Measurements from ENCODE around the gene FASLG. TPM values are rescaled to one million over a fixed set of nuclear protein-coding genes. Genes with fewer than 3 reads are reported as not detected.

Gene FASLG
- total RNA-seq, 1 experiment from 2014 or later = not detected

DNA sequence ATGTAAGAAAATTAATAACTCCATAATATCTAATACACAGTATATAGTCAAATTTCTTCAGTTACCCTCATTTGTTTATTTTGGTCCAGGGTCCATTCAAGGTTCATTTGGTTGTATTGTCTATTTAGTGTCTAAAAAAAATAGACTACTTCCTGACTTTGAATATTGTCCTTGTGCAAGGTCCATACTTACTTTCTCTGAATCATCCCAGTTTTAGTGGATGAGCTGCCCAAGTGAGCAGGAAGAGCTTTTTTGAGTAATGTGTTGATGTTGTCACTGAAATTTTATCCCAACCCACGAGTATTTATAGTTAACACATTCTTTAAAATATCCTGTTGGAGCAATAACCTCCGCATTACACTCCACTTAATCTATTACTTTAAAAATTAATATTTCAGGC is 45.6 kb upstream of the FASLG start:
- H3K9me3 Mint-ChIP-seq = peaks cover 39% of the 10 kb centered on the region

More for the DNA sequence above, 45.6 kb upstream of the FASLG start:
- Mint-ChIP-seq H3K4me3 (no peak overlapping the region), H3K27ac (no peak overlapping the region), H3K36me3 (peaks cover 44% of the 10 kb centered on the region), H3K4me1 (peaks cover 9% of the 10 kb centered on the region), H3K27me3 (ENCODE audit: low read depth) (no peaks in the 10 kb centered on the region)
- DNase-seq (ENCODE audit: low spot score) (no peak), ATAC-seq (no peak)
- ChIA-PET CTCF (no interaction called here), POLR2A (no interaction called here)
- TF ChIP-seq, protein P1, sequence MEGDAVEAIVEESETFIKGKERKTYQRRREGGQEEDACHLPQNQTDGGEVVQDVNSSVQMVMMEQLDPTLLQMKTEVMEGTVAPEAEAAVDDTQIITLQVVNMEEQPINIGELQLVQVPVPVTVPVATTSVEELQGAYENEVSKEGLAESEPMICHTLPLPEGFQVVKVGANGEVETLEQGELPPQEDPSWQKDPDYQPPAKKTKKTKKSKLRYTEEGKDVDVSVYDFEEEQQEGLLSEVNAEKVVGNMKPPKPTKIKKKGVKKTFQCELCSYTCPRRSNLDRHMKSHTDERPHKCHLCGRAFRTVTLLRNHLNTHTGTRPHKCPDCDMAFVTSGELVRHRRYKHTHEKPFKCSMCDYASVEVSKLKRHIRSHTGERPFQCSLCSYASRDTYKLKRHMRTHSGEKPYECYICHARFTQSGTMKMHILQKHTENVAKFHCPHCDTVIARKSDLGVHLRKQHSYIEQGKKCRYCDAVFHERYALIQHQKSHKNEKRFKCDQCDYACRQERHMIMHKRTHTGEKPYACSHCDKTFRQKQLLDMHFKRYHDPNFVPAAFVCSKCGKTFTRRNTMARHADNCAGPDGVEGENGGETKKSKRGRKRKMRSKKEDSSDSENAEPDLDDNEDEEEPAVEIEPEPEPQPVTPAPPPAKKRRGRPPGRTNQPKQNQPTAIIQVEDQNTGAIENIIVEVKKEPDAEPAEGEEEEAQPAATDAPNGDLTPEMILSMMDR (IDR thresholded peaks at IDR 0.05) = no peak
- TF ChIP-seq SMAD3 (CRISPR knock-in tag; IDR thresholded peaks at IDR 0.05; ENCODE audit: borderline replicate concordance) (no peak), OVOL2 (CRISPR knock-in tag; IDR thresholded peaks at IDR 0.05; ENCODE audit: borderline replicate concordance) (no peak), MXD4 (CRISPR knock-in tag; IDR thresholded peaks at IDR 0.05; ENCODE audit: borderline replicate concordance) (no peak), GTF2I (CRISPR knock-in tag; conservative IDR thresholded peaks at IDR 0.05) (no peak), NFATC4 (CRISPR knock-in tag; IDR thresholded peaks at IDR 0.05) (no peak)
- TF ChIP-seq, protein P2, sequence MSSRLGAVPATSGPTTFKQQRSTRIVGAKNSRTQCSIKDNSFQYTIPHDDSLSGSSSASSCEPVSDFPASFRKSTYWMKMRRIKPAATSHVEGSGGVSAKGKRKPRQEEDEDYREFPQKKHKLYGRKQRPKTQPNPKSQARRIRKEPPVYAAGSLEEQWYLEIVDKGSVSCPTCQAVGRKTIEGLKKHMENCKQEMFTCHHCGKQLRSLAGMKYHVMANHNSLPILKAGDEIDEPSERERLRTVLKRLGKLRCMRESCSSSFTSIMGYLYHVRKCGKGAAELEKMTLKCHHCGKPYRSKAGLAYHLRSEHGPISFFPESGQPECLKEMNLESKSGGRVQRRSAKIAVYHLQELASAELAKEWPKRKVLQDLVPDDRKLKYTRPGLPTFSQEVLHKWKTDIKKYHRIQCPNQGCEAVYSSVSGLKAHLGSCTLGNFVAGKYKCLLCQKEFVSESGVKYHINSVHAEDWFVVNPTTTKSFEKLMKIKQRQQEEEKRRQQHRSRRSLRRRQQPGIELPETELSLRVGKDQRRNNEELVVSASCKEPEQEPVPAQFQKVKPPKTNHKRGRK (CRISPR knock-in tag; IDR thresholded peaks at IDR 0.05; ENCODE audit: borderline replicate concordance) = no peak
- TF ChIP-seq, protein P3, sequence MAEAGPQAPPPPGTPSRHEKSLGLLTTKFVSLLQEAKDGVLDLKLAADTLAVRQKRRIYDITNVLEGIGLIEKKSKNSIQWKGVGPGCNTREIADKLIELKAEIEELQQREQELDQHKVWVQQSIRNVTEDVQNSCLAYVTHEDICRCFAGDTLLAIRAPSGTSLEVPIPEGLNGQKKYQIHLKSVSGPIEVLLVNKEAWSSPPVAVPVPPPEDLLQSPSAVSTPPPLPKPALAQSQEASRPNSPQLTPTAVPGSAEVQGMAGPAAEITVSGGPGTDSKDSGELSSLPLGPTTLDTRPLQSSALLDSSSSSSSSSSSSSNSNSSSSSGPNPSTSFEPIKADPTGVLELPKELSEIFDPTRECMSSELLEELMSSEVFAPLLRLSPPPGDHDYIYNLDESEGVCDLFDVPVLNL (CRISPR knock-in tag; IDR thresholded peaks at IDR 0.05; ENCODE audit: borderline replicate concordance, low read depth) = no peak
- TF ChIP-seq, protein P4, sequence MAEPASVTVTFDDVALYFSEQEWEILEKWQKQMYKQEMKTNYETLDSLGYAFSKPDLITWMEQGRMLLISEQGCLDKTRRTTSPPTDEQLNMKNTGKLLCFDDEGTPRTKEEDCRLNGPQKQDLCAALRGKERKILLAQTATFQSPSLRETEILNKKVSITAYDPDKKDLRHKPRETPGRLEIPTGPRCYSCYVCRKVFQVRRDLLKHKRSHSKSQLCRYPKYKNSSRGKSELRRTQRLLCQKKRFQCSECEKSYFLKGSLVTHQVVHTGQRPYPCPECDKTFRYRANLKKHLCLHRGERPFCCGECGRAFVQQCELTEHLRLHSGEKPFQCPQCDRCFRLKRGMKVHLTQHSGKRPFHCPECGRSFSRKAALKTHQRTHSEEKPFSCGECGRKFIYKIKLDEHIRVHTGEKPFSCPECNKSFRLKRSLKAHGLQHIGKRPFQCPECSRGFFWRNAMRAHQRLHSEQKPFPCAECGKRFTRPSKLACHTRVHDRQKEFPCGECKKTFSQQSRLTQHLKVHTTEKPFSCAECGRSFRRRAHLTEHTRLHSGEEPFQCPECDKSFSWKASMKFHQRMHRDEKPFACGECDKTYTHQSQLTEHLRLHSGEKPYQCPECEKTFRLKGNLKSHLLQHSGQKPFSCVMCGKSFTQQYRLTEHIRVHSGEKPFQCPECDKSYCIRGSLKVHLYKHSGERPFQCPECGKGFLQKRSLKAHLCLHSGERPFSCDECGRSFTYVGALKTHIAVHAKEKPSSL (CRISPR knock-in tag; conservative IDR thresholded peaks at IDR 0.05) = no peak
- TF ChIP-seq, protein P5, sequence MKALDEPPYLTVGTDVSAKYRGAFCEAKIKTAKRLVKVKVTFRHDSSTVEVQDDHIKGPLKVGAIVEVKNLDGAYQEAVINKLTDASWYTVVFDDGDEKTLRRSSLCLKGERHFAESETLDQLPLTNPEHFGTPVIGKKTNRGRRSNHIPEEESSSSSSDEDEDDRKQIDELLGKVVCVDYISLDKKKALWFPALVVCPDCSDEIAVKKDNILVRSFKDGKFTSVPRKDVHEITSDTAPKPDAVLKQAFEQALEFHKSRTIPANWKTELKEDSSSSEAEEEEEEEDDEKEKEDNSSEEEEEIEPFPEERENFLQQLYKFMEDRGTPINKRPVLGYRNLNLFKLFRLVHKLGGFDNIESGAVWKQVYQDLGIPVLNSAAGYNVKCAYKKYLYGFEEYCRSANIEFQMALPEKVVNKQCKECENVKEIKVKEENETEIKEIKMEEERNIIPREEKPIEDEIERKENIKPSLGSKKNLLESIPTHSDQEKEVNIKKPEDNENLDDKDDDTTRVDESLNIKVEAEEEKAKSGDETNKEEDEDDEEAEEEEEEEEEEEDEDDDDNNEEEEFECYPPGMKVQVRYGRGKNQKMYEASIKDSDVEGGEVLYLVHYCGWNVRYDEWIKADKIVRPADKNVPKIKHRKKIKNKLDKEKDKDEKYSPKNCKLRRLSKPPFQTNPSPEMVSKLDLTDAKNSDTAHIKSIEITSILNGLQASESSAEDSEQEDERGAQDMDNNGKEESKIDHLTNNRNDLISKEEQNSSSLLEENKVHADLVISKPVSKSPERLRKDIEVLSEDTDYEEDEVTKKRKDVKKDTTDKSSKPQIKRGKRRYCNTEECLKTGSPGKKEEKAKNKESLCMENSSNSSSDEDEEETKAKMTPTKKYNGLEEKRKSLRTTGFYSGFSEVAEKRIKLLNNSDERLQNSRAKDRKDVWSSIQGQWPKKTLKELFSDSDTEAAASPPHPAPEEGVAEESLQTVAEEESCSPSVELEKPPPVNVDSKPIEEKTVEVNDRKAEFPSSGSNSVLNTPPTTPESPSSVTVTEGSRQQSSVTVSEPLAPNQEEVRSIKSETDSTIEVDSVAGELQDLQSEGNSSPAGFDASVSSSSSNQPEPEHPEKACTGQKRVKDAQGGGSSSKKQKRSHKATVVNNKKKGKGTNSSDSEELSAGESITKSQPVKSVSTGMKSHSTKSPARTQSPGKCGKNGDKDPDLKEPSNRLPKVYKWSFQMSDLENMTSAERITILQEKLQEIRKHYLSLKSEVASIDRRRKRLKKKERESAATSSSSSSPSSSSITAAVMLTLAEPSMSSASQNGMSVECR (CRISPR knock-in tag; IDR thresholded peaks at IDR 0.05; ENCODE audit: borderline replicate concordance) = no peak
- TF ChIP-seq, protein P6, sequence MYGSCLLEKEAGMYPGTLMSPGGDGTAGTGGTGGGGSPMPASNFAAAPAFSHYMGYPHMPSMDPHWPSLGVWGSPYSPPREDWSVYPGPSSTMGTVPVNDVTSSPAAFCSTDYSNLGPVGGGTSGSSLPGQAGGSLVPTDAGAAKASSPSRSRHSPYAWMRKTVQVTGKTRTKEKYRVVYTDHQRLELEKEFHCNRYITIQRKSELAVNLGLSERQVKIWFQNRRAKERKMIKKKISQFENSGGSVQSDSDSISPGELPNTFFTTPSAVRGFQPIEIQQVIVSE (CRISPR knock-in tag; IDR thresholded peaks at IDR 0.05; ENCODE audit: borderline replicate concordance) = no peak
- TF ChIP-seq, protein P7, sequence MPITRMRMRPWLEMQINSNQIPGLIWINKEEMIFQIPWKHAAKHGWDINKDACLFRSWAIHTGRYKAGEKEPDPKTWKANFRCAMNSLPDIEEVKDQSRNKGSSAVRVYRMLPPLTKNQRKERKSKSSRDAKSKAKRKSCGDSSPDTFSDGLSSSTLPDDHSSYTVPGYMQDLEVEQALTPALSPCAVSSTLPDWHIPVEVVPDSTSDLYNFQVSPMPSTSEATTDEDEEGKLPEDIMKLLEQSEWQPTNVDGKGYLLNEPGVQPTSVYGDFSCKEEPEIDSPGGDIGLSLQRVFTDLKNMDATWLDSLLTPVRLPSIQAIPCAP (CRISPR knock-in tag; IDR thresholded peaks at IDR 0.05) = no peak

All from WTC11 (cell line).